ENCODE data around the gene SHROOM1. TPM values are rescaled to one million over a fixed set of nuclear protein-coding genes. Genes with fewer than 3 reads are reported as not detected.
"Not testable (repeated sequence)": the region's sequence is repeated elsewhere in the genome, so short reads cannot be mapped to it uniquely, and the experiment has no call there.

SHROOM1 gene
- total RNA-seq, 2 donors from 2014 or later, result 5.4 to 8.0 TPM

GRCh38 chr5:132866342-132867045, 36.0 kb upstream of the SHROOM1 start, which contains the start of the genes GDF9 and UQCRQ:
Gene GDF9, minus strand, starts transcription at chr5:132866469. Its CDS starts 1,936 bp downstream, at chr5:132864533.
Gene UQCRQ, plus strand, starts transcription at chr5:132866642. Its CDS starts 240 bp downstream, at chr5:132866882.
- H3K27me3 Mint-ChIP-seq, result no peaks in the 10 kb centered on the region
- peak within 1 kb of the TSS; percentile 94 to 97 for H3K27ac Mint-ChIP-seq
- DNase-seq (ENCODE audit: low spot score) (peak; percentile 95), ATAC-seq (peak; percentile 99 to 100)
- peak within 1 kb of the TSS; percentile 99 for H3K4me3 Mint-ChIP-seq
- H3K36me3 Mint-ChIP-seq, result peaks cover 7% of the 10 kb centered on the region
- H3K9me3 Mint-ChIP-seq, result no peaks in the 10 kb centered on the region
- H3K4me1 Mint-ChIP-seq (ENCODE audit: low read depth in 2 of 2), result peaks cover 18 to 28% of the 10 kb centered on the region in 2 donors

DNA sequence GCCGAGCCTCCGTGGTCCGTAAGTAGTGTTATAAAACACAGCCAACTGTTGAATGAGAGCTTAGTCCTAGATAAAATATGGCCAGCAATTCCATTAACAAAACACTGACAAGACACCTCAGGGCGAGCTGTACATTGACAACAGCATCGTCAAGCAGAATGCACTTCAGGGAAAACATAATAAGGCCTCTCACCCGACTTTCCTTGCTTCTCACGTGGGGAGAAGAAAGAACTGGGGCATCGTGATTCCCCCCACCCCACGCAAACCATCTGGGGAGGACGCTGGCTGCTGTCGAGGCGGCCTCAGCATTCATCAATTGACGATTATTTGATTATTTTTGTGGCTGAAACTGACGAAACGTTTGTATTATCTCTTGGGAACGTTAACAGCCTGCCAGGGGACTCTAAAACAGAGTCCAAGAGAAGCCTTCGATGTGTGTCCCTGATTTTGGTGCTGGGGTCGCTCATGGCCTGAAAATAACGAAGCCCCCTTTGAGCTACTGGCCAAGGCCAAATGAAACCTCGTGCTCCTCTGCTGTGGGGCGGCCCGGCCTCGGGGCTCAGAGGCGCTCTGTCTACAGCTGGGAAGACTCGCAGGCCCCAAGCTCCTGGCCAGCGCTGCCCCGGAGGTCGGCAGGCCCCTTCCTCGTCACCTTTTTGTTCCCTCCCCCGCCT, 35.4 kb upstream of the SHROOM1 start:
- H3K4me1 Mint-ChIP-seq (ENCODE audit: low read depth in 2 of 2), result peaks cover 18 to 28% of the 10 kb centered on the region in 2 donors
- H3K27me3 Mint-ChIP-seq, result no peaks in the 10 kb centered on the region
- peak overlapping the region; percentile 99 for H3K4me3 Mint-ChIP-seq
- peak in 1 of 2 donors; percentile 42 for ATAC-seq
- DNase-seq (ENCODE audit: low spot score), result no peak
- no peaks in the 10 kb centered on the region for H3K9me3 Mint-ChIP-seq
- peak overlapping the region; percentile 94 to 97 for H3K27ac Mint-ChIP-seq
- peaks cover 7% of the 10 kb centered on the region for H3K36me3 Mint-ChIP-seq

GRCh38 chr5:132860742-132861141, 30.3 kb upstream of the SHROOM1 start:
- Mint-ChIP-seq H3K27me3 (peaks cover 8 to 11% of the 10 kb centered on the region in 2 donors), H3K9me3 (no peaks in the 10 kb centered on the region), H3K4me1 (ENCODE audit: low read depth in 2 of 2) (peaks cover 6% of the 10 kb centered on the region in 2 donors), H3K27ac (no peak overlapping the region), H3K4me3 (no peak overlapping the region), H3K36me3 (no peaks in the 10 kb centered on the region)
- no peak for DNase-seq (ENCODE audit: low spot score)
- ATAC-seq, result no peak

GRCh38 chr5:132859889-132860437, 29.5 kb upstream of the SHROOM1 start:
- no peak overlapping the region for H3K27ac Mint-ChIP-seq
- no peaks in the 10 kb centered on the region for H3K4me1 Mint-ChIP-seq (ENCODE audit: low read depth in 2 of 2)
- peaks cover 11 to 17% of the 10 kb centered on the region in 2 donors for H3K27me3 Mint-ChIP-seq
- H3K36me3 Mint-ChIP-seq, result no peaks in the 10 kb centered on the region
- H3K4me3 Mint-ChIP-seq, result no peak overlapping the region
- DNase-seq (ENCODE audit: low spot score) (no peak), ATAC-seq (no peak)
- H3K9me3 Mint-ChIP-seq, result no peaks in the 10 kb centered on the region

GRCh38 chr5:132856011-132856410, 25.6 kb upstream of the SHROOM1 start:
- ATAC-seq, result no peak
- H3K4me3 Mint-ChIP-seq, result no peak overlapping the region
- peaks cover 16 to 25% of the 10 kb centered on the region in 2 donors for H3K27me3 Mint-ChIP-seq
- no peaks in the 10 kb centered on the region for H3K36me3 Mint-ChIP-seq
- no peak for DNase-seq (ENCODE audit: low spot score)
- H3K9me3 Mint-ChIP-seq, result no peaks in the 10 kb centered on the region
- no peaks in the 10 kb centered on the region for H3K4me1 Mint-ChIP-seq (ENCODE audit: low read depth in 2 of 2)
- no peak overlapping the region for H3K27ac Mint-ChIP-seq

- not testable (repeated sequence) for H3K4me3 Mint-ChIP-seq; H3K4me1 Mint-ChIP-seq (ENCODE audit: low read depth in 2 of 2); H3K9me3 Mint-ChIP-seq; H3K36me3 Mint-ChIP-seq; H3K27ac Mint-ChIP-seq; DNase-seq (ENCODE audit: low spot score); ATAC-seq
- peaks cover 14 to 25% of the 10 kb centered on the region in 2 donors for H3K27me3 Mint-ChIP-seq
Observed at GRCh38 chr5:132854992-132855391, 24.5 kb upstream of the SHROOM1 start.

DNA sequence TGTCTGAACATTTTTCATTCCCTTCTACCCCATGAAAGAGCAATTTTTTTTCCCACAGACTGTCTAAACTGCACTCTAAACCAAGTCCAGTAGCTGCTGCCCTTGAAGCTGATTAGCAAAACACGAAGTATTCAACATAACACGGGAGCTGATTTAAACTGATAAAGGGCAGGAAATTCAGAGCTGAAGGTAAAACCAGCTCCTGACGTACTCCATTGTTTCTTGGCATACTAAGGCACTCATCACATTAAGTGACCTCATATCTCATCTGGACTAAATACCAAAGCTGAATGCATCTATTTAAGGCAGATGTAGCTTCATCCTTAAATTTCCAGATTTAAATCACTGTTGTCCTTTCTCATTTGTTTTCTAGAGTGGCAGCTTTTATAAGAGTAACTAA, 23.9 kb upstream of the SHROOM1 start:
- DNase-seq (ENCODE audit: low spot score) (no peak), ATAC-seq (no peak)
- H3K4me1 Mint-ChIP-seq (ENCODE audit: low read depth in 2 of 2), result no peaks in the 10 kb centered on the region
- H3K9me3 Mint-ChIP-seq, result no peaks in the 10 kb centered on the region
- peaks cover 13 to 25% of the 10 kb centered on the region in 2 donors for H3K27me3 Mint-ChIP-seq
- no peak overlapping the region for H3K4me3 Mint-ChIP-seq
- H3K27ac Mint-ChIP-seq, result no peak overlapping the region
- H3K36me3 Mint-ChIP-seq, result no peaks in the 10 kb centered on the region

GRCh38 chr5:132853790-132854189, 23.3 kb upstream of the SHROOM1 start:
- no peak overlapping the region for H3K4me3 Mint-ChIP-seq
- H3K36me3 Mint-ChIP-seq, result no peaks in the 10 kb centered on the region
- ATAC-seq (no peak), DNase-seq (ENCODE audit: low spot score) (no peak)
- no peaks in the 10 kb centered on the region for H3K9me3 Mint-ChIP-seq
- H3K4me1 Mint-ChIP-seq (ENCODE audit: low read depth in 2 of 2), result no peaks in the 10 kb centered on the region
- peaks cover 13 to 25% of the 10 kb centered on the region in 2 donors for H3K27me3 Mint-ChIP-seq
- H3K27ac Mint-ChIP-seq, result no peak overlapping the region

DNA sequence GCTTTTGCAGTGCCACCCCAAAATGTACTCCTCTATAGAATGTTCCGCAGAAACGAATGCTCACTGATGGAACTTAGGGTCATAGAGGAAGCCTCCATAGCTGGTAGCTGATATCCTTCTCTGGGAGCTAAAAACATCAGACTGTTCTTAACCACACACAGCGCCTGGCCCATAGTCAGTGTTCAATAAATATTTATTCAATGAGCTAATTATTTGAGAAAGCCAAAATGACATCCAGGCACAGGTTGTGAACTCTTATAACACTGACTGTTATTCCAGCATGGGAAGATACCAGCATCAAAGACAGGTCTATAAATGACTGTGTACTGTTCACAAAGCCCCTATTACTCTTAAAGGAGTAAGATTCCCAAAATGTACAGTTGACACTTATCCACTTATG, 22.9 kb upstream of the SHROOM1 start:
- ATAC-seq (no peak), DNase-seq (ENCODE audit: low spot score) (no peak)
- Mint-ChIP-seq H3K4me3 (no peak overlapping the region), H3K36me3 (no peaks in the 10 kb centered on the region), H3K27me3 (peaks cover 13 to 25% of the 10 kb centered on the region in 2 donors), H3K9me3 (no peaks in the 10 kb centered on the region), H3K4me1 (ENCODE audit: low read depth in 2 of 2) (no peaks in the 10 kb centered on the region), H3K27ac (no peak overlapping the region)

DNA sequence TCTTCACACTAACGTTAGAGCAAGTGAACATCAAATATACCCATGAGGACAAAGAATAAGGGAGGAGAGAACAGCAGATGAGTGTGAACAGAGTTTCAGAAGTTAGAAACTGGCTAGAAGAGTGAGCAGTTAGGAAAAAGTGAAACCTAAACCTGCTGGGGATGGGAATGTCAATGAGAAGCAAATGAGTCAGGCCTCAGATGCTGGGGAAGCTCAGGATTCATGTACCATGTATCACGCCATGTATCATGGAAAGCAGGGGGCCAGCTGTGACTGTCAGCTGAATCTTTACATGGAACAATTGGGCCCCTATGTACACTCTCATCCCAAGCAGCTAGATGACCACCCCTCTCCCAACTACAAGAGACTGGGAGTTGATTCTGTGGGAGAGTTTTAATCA, 19.6 kb upstream of the SHROOM1 start:
- H3K36me3 Mint-ChIP-seq, result no peaks in the 10 kb centered on the region
- no peak overlapping the region for H3K4me3 Mint-ChIP-seq
- ATAC-seq (no peak), DNase-seq (ENCODE audit: low spot score) (no peak)
- H3K4me1 Mint-ChIP-seq (ENCODE audit: low read depth in 2 of 2), result no peaks in the 10 kb centered on the region
- H3K9me3 Mint-ChIP-seq, result no peaks in the 10 kb centered on the region
- peaks cover 7 to 9% of the 10 kb centered on the region in 2 donors for H3K27me3 Mint-ChIP-seq
- no peak overlapping the region for H3K27ac Mint-ChIP-seq

DNA sequence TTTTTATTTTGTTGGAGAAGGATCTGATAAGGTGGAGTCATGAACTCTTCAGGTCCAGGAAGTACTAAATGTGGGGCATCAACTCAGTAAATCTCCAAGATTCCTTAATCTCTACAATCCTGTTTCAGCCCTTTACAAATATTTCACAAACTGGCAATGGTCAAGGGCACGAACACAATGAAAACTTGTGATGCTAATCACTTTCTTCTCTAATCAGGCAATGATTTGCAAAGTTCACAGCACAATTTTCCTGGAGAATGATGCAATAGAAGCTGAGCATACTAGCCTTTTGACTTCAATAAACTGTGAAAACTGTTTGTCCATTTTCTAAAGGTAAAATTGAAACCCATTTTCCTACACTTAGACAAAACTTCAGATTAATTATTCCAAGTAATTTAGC, 18.9 kb upstream of the SHROOM1 start:
- Mint-ChIP-seq H3K9me3 (no peaks in the 10 kb centered on the region), H3K27ac (no peak overlapping the region), H3K4me3 (no peak overlapping the region), H3K36me3 (no peaks in the 10 kb centered on the region), H3K4me1 (ENCODE audit: low read depth in 2 of 2) (no peaks in the 10 kb centered on the region), H3K27me3 (peaks cover 7% of the 10 kb centered on the region in 2 donors)
- DNase-seq (ENCODE audit: low spot score) (no peak), ATAC-seq (no peak)

DNA sequence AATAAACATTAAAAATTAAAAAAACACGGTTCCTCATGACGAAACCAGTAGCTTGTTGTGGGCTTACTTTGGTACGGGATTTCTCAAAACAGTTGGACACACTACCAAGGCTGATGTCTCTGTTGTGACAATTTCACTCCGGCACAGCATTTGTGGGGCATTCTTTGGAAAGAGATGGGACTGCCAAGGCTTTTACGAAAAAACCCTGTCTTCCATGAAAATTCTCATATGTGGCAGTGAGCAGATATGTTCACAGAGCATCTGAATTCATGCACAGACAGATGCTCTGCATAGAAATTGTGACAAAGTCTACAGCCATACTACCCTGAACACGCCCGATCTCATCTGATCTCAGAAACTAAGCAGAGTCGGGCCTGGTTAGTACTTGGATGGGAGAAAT, 17.8 kb upstream of the SHROOM1 start:
- H3K27ac Mint-ChIP-seq, result no peak overlapping the region
- DNase-seq (ENCODE audit: low spot score) (no peak), ATAC-seq (no peak)
- peaks cover 4 to 7% of the 10 kb centered on the region in 2 donors for H3K27me3 Mint-ChIP-seq
- no peaks in the 10 kb centered on the region for H3K36me3 Mint-ChIP-seq
- no peak overlapping the region for H3K4me3 Mint-ChIP-seq
- H3K9me3 Mint-ChIP-seq, result no peaks in the 10 kb centered on the region
- no peaks in the 10 kb centered on the region for H3K4me1 Mint-ChIP-seq (ENCODE audit: low read depth in 2 of 2)

DNA sequence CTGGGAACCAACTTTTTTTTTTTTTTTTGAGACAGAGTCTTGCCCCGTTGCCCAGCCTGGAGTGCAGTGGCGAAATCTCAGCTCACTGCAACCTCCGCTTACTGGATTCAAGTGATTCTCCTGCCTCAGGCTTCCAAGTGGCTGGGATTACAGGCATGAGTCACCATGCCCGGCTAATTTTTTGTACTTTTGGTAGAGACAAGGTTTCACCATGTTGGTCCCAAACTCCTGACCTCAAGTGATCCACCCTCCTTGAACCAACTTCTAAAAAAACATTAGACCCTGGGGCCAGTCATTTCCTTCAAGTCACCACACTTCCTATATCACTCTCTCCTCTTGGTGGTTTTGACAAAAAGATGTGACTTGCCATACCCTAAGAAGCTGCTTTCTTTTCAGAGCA, 10.9 kb upstream of the SHROOM1 start:
- peak; percentile 43 to 54 for ATAC-seq
- no peaks in the 10 kb centered on the region for H3K4me1 Mint-ChIP-seq (ENCODE audit: low read depth in 2 of 2)

GRCh38 chr5:132840896-132841295, 10.4 kb upstream of the SHROOM1 start:
- no peak overlapping the region for H3K27ac Mint-ChIP-seq

More for the DNA sequence above, 10.9 kb upstream of the SHROOM1 start:
- Mint-ChIP-seq H3K9me3 (no peaks in the 10 kb centered on the region), H3K27me3 (peaks cover 0 to 2% of the 10 kb centered on the region in 2 donors), H3K27ac (no peak overlapping the region), H3K36me3 (no peaks in the 10 kb centered on the region), H3K4me3 (no peak overlapping the region)
- no peak for DNase-seq (ENCODE audit: low spot score)

More at GRCh38 chr5:132840896-132841295, 10.4 kb upstream of the SHROOM1 start:
- H3K9me3 Mint-ChIP-seq, result no peaks in the 10 kb centered on the region
- H3K4me3 Mint-ChIP-seq, result no peak overlapping the region
- DNase-seq (ENCODE audit: low spot score) (no peak), ATAC-seq (no peak)
- no peaks in the 10 kb centered on the region for H3K4me1 Mint-ChIP-seq (ENCODE audit: low read depth in 2 of 2)
- H3K27me3 Mint-ChIP-seq, result peaks cover 0 to 2% of the 10 kb centered on the region in 2 donors
- no peaks in the 10 kb centered on the region for H3K36me3 Mint-ChIP-seq
